ENCODE data around the gene NINL. TPM values are rescaled to one million over a fixed set of nuclear protein-coding genes. Genes with fewer than 3 reads are reported as not detected.

NINL gene
- total RNA-seq, 1 donor from 2014 or later: 18.4 TPM

- DNase-seq: no peak
These were observed 123.4 kb downstream of the NINL start for GRCh38 chr20:25461786-25462545.

GRCh38 chr20:25461281-25461650, 124.1 kb downstream of the NINL start:
- DNase-seq: no peak

- DNase-seq: no peak
These were observed 124.6 kb downstream of the NINL start for GRCh38 chr20:25460566-25461280.

GRCh38 chr20:25459916-25460535, 125.3 kb downstream of the NINL start:
- DNase-seq: no peak

- no peak for DNase-seq
These were observed 126.1 kb downstream of the NINL start for GRCh38 chr20:25459111-25459830.

- DNase-seq: no peak
These were observed 127.2 kb downstream of the NINL start for GRCh38 chr20:25457886-25458680.

- no peak for DNase-seq
These were observed 131.0 kb downstream of the NINL start for GRCh38 chr20:25454153-25454900.

- no peak for DNase-seq
These were observed 132.1 kb downstream of the NINL start for GRCh38 chr20:25453035-25453810.

- DNase-seq: no peak
These were observed 133.0 kb downstream of the NINL start for GRCh38 chr20:25452333-25452732.

GRCh38 chr20:25447671-25448070, 137.7 kb downstream of the NINL start:
- no peak for DNase-seq

- DNase-seq: no peak
These were observed 140.8 kb downstream of the NINL start for GRCh38 chr20:25444556-25444955.

GRCh38 chr20:25439328-25439727, 146.0 kb downstream of the NINL start:
- no peak for DNase-seq

- DNase-seq: no peak
These were observed 148.2 kb downstream of the NINL start for GRCh38 chr20:25437153-25437581.

GRCh38 chr20:25424536-25424935, 160.8 kb downstream of the NINL start:
- DNase-seq: no peak

- no peak for DNase-seq
These were observed 163.3 kb downstream of the NINL start for GRCh38 chr20:25422032-25422431.

- no peak for DNase-seq
These were observed 164.2 kb downstream of the NINL start for GRCh38 chr20:25421102-25421501.

- no peak for DNase-seq
These were observed 166.6 kb downstream of the NINL start for GRCh38 chr20:25418776-25419175.

- DNase-seq: no peak
These were observed 176.4 kb downstream of the NINL start for GRCh38 chr20:25408890-25409289.

- no peak for DNase-seq
These were observed 177.2 kb downstream of the NINL start for GRCh38 chr20:25408170-25408547.

Measured in occipital lobe (tissue), 2 donors.